GM19438 (cell line): Measurements from ENCODE around the gene OSGEP.

ENCODE experiments used
- ATAC-seq: cut with Tn5 transposase; IDR thresholded peaks from one replicate; pipeline ENCODE4 v1.9.1; 2021; ENCODE audit warnings: low read depth; ENCODE audit not compliant: unreplicated experiment

OSGEP gene

GRCh38 chr14:20400965-20401593, 53.5 kb downstream of the OSGEP start:
- no peak for ATAC-seq

GRCh38 chr14:20400589-20400964, 54.0 kb downstream of the OSGEP start:
- no peak for ATAC-seq

- no peak for ATAC-seq
Measured at GRCh38 chr14:20397511-20397910, 57.1 kb downstream of the OSGEP start.
